ENCODE measurements around the gene CYP4F8. TPM values are rescaled to one million over a fixed set of nuclear protein-coding genes. Genes with fewer than 3 reads are reported as not detected.
"Not testable (repeated sequence)": the region's sequence is repeated elsewhere in the genome, so short reads cannot be mapped to it uniquely, and the experiment has no call there.

CYP4F8 gene, protein sequence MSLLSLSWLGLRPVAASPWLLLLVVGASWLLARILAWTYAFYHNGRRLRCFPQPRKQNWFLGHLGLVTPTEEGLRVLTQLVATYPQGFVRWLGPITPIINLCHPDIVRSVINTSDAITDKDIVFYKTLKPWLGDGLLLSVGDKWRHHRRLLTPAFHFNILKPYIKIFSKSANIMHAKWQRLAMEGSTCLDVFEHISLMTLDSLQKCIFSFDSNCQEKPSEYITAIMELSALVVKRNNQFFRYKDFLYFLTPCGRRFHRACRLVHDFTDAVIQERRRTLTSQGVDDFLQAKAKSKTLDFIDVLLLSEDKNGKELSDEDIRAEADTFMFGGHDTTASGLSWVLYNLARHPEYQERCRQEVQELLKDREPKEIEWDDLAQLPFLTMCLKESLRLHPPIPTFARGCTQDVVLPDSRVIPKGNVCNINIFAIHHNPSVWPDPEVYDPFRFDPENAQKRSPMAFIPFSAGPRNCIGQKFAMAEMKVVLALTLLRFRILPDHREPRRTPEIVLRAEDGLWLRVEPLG
- polyA plus RNA-seq (ENCODE audit: insufficient read length): 0.08 TPM
- long read RNA-seq, donor 1: 0 reads
- long read RNA-seq, donor 2: 0 reads
- long read RNA-seq, donor 3: 0 reads
- long read RNA-seq, donor 4: 0 reads
- long read RNA-seq, donor 5: 0 reads
- long read RNA-seq, donor 6: 0 reads
- long read RNA-seq, donor 7: 0 reads
- long read RNA-seq, donor 8: 0 reads

DNA sequence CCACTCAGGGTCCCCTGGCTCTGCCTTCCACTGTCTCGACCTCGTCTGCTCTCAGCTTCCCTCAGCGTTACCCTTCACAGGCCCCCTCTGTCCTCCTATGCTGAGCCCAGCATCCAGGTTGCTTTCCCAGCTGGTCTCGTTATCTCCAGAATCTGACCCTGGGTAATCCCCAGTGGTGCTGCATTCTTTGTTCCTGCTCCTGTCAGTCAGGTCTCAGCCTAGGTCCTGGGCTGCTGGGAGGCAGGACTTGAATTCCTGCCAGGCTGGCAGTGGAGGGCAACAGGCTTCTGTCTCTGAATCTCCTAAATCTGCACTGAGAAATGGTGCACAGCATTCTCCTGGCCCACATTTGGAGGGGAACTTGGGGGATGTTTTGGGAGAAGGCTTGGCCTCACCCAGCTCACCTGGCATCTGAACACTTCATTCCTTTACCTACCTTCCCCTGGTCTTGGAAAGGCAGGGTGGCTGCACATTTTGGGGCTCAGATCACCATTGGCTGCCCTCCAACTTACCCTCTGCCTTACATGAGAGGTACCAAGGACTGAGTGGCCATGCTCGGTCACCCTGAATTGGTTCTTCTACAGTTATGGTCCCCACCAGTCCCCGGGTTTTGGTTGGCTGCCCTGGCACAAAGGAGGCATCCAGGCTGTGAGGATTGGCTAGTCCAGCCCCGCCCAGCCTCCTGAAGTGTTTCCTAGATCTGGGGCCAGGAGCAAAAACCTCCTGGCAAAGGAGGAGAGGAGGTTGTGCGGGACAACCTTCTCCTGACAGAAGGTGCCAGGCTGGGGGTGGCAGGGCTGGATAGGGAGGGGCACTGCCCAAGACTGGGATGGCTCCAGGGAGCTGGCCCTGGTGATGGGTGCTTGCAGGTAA, at the start of gene CYP4F8:
TSS of gene CYP4F8 (plus strand) at position 712 of the 873 bp plus-strand sequence. CDS start 399 bp downstream, outside the sequence.
- DNase-seq: no peak

DNA sequence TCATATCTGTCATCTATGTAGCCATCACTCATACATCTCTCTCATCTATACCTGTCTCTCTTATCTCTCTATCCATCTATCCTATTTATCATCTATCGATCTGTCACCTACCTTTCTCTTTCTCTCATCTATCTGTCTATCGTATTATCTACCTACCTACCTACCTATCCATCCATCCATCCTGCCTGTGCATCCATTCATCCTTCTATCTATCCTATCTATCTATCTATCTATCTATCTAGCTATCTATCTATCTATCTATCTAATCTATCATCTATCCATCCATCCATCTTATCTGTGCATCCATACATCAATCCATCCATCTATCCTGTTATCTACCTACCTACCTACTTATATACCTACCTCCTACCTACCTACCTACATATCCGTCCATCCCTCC, 44.6 kb upstream of the CYP4F8 start:
- no peak for DNase-seq

DNA sequence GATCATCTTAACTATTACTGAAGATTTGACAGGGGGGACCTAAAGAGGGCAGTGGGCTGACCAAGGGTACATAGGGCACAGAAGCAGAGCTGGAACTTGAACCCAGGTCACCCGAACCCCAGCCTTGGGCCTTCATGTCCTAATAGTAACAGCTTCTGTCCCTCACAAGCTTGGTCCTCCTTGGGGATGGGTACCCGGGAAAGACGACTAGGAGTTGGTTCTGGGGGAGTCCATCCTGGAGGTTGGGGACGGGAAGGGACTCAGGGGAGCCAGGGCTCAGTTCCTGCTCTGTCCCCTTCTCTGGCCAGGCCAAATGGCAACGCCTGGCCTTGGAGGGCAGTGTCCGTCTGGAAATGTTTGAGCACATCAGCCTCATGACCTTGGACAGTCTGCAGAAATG, 39.6 kb upstream of the CYP4F8 start:
- no peak for DNase-seq

DNA sequence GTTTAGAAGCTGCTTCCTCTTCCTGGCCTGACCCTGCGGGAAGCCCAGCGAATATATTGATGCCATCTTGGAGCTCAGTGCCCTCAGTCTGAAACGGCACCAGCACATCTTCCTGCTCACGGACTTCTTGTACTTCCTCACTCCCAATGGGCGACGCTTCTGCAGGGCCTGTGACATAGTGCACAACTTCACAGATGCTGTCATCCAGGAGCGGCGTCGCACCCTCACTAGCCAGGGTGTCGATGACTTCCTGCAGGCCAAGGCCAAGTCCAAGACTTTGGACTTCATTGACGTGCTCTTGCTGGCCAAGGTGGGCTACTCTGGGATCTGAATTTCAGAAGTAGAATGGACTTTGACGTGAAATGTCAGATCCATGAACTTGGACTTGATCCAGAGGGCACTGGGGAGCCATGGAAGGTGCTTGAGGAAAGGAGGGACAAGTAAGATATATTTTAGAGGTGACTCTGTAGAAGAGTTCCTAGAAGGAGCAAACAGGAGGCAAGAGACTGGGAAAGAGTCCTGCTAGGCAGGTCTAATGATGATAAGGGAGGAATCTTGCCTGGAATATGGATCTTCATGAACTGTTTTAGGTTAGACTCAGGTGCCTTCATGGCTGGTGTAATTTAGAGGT, 38.4 kb upstream of the CYP4F8 start:
- no peak for DNase-seq

DNA sequence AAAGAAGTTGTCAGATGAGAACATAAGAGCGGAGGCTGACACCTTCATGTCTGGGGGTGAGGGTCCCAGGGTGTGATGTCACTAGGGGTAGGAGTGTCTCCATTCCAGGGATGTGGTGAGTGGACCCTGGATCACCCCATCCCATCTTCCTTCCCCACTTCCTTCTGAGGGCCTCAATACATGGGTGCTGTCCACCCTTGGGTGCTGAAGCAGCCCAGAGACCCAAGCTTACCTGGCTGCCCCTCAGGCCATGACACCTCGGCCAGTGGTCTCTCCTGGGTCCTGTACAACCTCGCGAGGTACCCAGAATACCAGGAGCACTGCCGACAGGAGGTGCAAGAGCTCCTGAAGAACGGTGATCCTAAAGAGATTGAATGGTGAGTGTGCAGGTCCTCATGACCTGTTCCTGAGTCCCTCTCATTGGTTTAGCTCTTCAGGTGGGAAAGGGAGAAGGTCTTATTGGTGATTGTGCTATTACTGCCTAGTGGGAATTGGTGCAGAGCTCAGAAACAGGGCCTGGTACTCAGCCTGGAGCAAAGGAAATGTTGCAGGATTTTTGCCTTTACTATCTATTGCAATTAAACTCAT, 37.7 kb upstream of the CYP4F8 start:
- DNase-seq: no peak

DNA sequence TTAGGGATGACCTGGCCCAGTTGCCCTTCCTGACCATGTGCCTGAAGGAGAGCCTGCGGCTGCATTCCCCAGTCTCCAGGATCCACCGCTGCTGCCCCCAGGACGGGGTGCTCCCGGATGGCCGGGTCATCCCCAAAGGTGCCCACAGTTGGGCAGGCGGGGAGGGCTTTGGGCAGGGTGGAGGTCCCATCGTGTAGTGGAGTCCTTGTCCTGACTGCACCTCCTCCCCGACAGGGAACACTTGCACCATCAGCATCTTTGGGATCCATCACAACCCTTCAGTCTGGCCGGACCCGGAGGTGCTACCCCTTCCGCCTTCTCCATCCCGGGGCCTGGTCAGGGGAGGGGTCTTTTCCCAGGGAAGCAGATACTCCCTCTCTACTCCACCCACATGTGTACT, 31.7 kb upstream of the CYP4F8 start:
- DNase-seq: no peak

DNA sequence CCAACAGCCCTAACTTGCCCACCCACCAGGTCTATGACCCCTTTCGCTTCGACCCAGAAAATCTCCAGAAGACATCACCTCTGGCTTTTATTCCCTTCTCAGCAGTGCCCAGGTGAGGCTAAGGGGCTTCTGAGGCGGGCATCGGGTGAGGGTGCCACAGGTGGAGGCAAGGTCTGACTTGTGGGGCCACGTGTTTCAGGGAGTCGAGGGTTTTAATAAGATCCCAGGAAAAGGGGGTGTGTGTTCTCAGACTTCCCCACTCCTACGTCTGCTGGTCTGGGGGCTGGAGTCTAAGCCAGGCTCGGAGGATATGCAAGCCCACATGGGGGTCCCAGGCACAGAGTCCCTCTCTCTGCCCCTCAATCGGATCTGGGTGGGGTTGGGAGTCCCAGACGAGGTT, 30.9 kb upstream of the CYP4F8 start:
- DNase-seq: no peak

DNA sequence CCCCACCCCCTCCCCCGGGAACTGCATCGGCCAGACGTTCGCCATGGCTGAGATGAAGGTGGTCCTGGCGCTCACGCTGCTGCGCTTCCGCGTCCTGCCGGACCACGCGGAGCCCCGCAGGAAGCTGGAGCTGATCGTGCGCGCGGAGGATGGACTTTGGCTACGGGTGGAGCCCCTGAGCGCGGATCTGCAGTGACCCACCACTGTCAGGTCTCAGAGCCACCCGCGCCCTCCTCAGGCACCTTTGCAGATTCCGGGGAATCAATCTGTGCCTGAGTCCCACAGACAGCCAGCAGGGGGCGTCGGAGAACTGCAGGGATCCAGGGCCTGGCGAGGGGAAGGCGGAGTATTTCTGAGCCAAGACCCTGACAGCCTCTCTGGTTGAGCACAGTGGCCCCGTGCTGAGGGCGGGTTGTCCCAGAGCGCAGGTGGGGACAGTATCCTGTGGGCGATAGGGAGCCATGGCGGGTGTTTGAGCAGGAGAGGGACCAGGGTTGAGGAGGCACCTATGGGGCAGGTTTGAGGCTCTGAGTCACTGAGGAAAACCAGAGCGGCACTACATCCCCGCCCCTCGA, 30.4 kb upstream of the CYP4F8 start:
- peak; percentile 72 for DNase-seq

DNA sequence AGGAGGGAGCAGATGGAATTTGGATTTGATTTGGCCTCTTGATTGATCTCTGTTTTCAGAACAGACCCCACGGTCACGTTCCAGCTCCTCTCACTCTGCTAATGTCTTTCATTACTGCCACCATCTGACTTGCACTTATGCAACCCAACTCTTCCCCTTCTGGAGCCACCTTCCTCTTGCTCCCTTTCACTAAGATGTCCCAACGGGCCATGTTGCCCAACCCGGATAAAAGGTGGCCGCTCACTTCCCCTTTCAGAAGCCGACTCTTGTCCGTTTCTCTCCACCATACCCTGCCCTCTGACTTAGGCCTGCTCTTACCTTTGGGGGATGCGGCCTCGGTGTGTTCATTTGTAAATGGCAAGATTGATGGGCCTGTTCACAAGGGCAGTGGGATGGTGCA, 27.4 kb upstream of the CYP4F8 start:
- DNase-seq: no peak

DNA sequence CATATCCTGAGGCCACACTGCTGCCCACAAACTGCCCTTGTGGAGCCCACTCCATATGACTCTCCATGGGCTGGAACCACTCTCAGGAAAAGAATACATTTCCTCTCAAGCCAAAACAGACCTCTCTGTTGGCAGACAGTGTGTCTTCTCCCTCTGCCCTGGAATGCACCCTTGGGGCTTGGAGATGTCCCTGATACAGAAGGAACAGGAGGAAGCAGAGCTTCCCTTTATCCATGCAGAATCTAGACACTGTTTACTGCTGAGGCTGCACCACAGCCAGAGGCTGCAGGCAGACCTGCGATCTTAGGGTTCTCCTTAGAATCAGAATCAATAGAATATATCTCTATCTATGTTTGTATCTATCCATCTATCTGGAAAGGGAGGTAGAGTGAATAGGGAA, 26.8 kb upstream of the CYP4F8 start:
- no peak for DNase-seq

DNA sequence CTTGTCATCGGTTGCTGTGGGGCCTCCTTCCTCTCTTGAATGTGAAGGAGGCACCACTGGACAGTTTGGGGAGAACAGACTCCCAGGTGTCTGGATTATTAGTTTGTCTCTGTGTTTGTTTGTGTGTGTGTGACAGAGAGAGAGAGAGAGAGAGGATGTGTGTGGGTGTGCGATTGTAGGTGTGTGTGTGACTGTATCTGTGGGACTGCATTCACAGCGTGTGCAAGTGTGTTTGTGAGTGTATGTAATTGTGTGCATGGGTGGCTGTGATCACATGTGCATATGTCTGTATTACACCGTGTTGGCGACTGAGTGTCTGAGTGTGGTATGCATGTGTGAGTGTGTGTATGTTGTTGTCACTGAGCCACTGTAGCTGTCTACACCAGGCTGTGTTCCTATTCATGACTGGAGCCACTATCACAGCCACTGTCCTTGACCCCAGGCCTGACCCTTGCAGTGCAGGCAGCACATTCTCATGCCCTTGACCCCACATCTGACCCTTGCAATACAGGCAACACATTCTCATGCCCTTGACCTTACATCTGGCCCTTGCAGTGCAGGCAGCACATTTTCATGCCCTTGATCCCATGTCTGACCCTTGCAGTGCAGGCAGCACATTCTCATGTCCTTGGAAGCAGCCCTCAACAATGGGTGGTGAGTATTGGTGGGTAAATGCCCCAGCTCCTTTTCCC, 25.1 kb upstream of the CYP4F8 start:
- no peak for DNase-seq

DNA sequence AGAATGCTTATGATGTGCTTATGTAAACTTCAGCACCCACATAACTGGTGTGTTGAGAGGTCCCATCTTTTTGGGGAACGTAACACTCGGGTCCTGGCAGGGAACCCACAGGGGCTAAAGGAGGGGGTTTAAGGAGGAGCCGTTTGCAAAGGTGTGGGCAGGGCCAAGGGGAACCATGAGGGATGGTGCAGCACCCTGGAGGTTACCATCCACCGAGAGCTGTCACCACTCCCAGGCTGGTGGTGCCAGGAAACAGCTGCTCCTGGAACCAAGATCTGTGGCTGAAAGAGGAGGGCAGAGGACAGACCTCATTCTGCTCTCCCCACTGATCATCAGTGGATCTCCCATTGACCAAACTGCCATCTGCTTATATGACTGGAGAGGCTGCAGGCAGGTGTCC, 23.2 kb upstream of the CYP4F8 start:
- DNase-seq: no peak

DNA sequence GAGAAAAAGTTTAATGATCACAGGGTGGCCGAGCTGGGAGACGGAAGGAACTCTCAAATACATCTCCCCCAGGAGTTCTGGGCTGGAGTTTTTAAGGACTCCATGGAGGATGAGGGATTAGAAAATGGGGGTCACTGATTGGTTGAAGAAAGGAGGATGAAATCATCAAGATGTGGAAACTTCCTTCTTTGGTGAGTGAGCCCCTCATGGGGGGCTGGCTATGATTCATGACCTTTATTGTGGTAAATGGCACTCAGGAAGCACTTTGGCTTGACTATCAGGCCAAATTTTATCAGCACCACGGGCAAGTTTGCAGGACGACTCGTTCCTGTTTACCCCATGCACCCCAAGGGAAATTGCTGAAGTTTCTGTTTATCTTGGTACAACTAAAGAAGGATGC, 22.5 kb upstream of the CYP4F8 start:
- DNase-seq: not testable (repeated sequence)

DNA sequence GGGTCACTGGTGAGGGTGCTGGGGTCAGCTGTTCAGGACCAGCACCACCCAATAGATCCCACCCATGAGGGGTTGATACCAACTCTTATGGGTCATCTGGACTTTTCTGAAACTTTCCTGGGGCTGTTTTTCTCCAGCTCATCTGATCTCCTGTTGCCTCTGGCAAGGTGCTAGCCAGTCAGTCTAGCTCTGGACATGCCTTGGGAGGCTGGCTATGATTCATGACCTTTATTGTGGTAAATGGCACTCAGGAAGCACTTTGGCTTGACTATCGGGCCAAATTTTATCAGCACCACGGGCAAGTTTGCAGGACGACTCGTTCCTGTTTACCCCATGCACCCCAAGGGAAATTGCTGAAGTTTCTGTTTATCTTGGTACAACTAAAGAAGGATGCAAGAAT, 21.3 kb upstream of the CYP4F8 start:
- DNase-seq: not testable (repeated sequence)

DNA sequence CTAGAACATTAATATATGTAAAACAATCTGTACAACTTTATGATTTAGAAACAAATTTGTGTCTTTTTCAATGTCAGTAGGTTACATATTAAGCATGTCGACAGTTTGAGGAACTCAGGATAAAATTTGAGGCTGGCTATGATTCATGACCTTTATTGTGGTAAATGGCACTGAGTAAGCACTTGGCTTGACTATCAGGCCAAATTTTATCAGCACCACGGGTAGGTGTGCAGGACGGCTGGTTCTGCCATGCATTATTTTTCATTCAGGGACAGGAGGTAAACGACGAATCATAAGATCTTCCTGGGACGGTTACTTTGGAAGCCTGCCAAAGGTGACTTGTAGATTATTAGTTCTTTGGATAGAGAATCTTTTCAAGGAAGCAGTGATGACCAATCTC, 19.9 kb upstream of the CYP4F8 start:
- DNase-seq: no peak

DNA sequence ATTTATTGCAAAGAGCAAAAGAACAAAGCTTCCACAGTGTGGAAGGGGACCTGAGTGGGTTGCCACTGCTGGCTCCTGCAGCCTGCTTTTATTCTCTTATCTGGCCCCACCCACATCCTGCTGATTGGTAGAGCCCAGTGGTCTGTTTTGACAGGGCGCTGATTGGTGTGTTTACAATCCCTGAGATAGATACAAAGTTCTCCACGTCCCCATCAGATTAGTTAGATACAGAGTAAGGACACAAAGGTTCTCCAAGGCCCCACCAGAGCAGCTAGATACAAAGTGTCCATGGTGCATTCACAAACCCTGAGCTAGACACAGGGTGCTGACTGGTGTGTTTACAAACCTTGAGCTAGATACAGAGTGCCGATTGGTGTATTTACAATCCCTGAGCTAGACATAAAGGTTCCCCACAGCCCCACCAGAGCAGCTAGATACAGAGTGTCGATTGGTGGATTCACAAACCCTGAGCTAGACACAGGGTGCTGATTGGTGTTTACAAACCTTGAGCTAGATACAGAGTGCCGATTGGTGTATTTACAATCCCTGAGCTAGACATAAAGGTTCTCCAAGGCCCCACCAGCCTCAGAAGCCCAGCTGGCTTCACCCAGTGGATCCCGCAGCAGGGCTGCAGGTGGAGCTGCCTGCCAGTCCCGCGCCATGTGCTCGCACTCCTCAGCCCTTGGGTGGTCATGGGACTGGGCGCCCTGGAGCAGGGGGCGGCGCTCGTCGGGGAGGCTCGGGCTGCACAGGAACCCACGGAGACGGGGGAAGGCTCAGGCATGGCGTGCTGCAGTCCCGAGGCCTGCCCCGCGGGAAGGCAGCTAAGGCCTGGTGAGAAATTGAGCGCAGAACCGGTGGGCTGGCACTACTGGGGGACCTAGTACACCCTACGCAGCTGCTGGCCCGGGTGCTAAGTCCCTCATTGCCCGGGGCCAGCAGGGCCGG, 6.8 kb upstream of the CYP4F8 start:
- not testable (repeated sequence) for DNase-seq

DNA sequence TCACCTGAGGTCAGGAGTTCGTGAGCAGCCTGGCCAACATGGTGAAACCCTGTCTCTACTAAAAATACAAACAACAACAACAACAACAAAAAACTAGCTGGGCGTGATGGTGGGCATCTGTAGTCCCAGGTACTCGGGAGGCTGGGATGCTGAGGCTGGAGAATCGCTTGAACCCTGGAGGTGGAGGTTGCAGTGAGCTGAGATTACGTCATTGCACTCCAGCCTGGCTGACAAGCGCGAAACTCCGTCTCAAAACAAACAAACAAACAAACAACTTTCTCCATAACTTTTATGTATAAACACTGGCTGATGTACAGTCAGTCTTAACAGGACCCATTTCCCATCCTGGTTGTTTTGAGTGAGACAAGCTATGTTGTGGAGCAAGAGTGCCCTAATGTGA, 5.8 kb upstream of the CYP4F8 start:
- no peak for DNase-seq

DNA sequence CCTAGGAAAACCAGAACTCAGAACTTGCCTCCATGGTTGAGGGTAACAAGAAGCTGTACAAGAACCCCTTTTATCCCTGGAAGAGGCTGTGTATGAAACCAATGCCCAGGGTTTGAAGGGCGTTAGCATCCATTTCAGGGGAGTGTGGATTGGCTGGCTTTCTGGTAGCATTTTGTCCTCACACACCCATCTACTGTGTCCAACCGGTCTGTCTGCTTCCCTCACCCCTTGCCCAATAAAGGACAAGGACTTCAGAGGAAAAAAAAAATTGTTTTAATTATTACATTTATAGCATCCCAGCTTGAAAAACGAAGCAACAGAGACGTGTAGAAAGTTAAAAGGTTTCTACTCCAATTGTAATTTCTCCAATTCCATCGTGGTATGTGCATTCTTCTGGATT, 2.7 kb upstream of the CYP4F8 start:
- no peak for DNase-seq

DNA sequence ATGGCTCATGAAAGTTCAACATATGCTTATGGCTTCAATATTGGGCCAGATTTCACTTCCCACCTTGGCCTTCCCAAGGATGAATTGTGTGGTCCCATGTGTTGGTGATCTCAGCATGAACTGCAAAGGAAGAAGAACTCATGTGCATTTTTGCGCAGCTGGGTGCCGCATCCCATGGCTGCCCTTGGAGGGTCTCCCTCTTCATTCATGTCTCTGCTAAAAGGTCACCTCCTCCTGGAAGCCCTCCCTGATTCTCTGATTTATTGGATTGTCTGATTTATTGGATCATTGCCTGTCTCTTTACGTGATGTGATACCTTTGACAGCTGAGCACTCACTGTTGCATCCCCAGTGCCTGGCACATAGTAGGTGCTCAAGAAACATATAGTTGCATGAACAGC, 1.7 kb upstream of the CYP4F8 start:
- DNase-seq: no peak

DNA sequence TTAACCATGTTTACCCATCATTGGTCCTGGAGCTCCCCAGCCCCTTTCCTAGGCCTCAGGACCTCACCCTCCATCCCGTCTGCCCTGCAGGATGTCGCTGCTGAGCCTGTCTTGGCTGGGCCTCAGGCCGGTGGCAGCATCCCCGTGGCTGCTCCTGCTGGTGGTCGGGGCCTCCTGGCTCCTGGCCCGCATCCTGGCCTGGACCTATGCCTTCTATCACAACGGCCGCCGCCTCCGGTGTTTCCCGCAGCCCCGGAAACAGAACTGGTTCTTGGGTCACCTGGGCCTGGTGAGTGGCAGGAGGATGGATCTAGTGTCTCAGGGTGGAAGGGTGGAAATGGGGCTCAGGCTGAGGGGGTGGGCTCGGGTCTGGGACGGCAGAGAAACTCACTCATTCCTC, 508 bp downstream of the CYP4F8 start:
- no peak for DNase-seq
